ENCODE results near the gene SIM1. TPM values are rescaled to one million over a fixed set of nuclear protein-coding genes. Genes with fewer than 3 reads are reported as not detected.

SIM1 gene
- total and polyA plus RNA-seq, 4 donors, result under 0.01 TPM; not detected in 3

DNA sequence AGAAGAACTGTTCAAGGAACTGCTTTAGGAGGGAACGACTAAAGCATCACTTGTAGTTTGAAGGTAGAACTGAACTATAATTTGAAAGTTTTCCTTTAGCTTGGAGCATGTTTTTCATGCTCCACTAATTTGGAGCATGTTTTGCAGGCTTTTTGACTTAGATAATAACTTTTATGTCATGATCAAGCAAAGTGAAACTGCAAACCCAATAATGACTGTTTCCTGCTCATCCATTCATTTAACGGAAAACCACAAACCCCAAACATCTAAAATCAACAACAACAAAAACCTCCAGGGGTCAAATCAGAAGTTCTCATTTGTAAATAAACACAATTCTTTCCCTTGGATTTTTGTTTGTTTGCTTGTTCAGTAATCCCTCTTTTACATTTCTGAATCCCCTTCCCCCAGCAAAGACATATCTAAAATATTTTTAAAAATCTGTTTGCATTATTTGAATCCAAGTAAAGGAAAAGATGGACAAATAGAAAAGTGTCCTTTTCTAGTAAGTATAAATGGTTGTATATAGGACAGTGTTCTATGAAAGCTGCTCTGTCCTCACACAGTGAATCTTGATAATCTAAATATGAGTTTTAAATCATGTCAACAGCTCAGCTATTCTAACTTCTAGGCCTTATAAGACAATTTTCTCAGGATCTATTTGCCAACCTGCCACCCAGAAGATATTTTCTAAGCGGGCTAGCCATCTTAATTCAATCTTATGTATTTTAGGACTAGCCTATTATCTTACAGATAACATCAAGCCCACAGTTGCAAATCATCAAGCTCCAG lies 2.6 kb downstream of the SIM1 start:
- H3K36me3 ChIP-seq (ENCODE audit: control insufficient read depth in 4 of 4, insufficient read depth in 3 of 4, low read depth in 1 of 4, low read length in 3 of 4), result no peaks in the 10 kb centered on the region
- no peak for DNase-seq (ENCODE audit: low spot score)
- H3K27me3 ChIP-seq (ENCODE audit: control insufficient read depth in 4 of 4, insufficient read depth in 4 of 4, low read length in 3 of 4), result peaks cover 10 to 66% (median 28%) of the 10 kb centered on the region in 4 donors
- peaks cover 2 to 24% (median 12%) of the 10 kb centered on the region in 4 donors for H3K4me1 ChIP-seq (ENCODE audit: control insufficient read depth in 4 of 4, insufficient read depth in 4 of 4, low read length in 3 of 4)
- H3K9ac ChIP-seq (ENCODE audit: low read depth in 1 of 2, low read length in 2 of 2), result no peak overlapping the region
- no peak overlapping the region for H3K4me3 ChIP-seq (ENCODE audit: low read depth in 1 of 3, low read length in 3 of 3)
- TF ChIP-seq JUND (IDR thresholded peaks at IDR 0.05) (no peak), SP1 (IDR thresholded peaks at IDR 0.05) (no peak), YY1 (IDR thresholded peaks at IDR 0.05) (no peak), FOXA2 (IDR thresholded peaks at IDR 0.05) (no peak)
- peaks cover 0 to 18% (median 4%) of the 10 kb centered on the region in 4 donors for H3K9me3 ChIP-seq (ENCODE audit: control insufficient read depth in 4 of 4, low read length in 3 of 4)
- 25% methylated on average over 3 of the region's 3 CpGs for WGBS
- no peak overlapping the region for H3K27ac ChIP-seq (ENCODE audit: low read depth in 1 of 2, low read length in 2 of 2)

DNA sequence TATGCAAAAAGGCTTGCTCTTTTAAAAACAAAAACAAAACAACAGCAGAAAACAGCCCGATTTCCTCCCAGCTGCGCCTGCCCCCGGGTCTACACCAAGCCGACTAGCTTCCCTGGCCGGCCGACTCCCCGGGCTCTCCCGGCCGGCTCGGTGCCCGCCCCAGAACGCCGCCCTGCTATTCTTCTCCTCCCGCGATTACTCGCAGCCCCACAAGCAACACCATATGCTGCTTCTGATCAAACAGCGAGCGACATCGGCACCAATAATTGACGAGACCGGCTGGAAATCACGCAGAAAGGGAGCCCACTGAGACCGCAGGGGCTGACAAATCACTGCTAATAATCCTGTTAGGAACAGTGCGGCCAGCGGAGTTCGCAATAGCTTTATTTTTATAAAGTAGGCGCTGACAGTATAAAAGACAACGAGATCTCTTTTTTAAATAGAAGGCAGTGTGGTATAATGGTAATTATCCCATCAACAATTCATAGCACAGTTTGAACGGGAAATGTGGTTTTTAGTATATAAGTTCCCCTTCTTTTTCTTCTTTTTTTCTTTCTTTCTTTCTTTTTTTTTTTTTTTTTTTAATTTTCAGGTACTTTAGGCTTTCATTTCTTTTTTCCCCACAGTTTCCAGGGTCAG lies 3.3 kb downstream of the SIM1 start:
- H3K27ac ChIP-seq (ENCODE audit: low read depth in 1 of 2, low read length in 2 of 2), result no peak overlapping the region
- TF ChIP-seq GABPA (IDR thresholded peaks at IDR 0.05 in 1 of 2, conservative IDR thresholded peaks at IDR 0.05 in 1 of 2), result no peak
- no peak for TF ChIP-seq HNF4G (IDR thresholded peaks at IDR 0.05)
- TF ChIP-seq, protein P1, sequence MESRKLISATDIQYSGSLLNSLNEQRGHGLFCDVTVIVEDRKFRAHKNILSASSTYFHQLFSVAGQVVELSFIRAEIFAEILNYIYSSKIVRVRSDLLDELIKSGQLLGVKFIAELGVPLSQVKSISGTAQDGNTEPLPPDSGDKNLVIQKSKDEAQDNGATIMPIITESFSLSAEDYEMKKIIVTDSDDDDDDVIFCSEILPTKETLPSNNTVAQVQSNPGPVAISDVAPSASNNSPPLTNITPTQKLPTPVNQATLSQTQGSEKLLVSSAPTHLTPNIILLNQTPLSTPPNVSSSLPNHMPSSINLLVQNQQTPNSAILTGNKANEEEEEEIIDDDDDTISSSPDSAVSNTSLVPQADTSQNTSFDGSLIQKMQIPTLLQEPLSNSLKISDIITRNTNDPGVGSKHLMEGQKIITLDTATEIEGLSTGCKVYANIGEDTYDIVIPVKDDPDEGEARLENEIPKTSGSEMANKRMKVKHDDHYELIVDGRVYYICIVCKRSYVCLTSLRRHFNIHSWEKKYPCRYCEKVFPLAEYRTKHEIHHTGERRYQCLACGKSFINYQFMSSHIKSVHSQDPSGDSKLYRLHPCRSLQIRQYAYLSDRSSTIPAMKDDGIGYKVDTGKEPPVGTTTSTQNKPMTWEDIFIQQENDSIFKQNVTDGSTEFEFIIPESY (IDR thresholded peaks at IDR 0.05), result no peak
- no peak for TF ChIP-seq FOXA1 (IDR thresholded peaks at IDR 0.05)
- no peak for TF ChIP-seq JUND (IDR thresholded peaks at IDR 0.05)
- TF ChIP-seq, protein P2, sequence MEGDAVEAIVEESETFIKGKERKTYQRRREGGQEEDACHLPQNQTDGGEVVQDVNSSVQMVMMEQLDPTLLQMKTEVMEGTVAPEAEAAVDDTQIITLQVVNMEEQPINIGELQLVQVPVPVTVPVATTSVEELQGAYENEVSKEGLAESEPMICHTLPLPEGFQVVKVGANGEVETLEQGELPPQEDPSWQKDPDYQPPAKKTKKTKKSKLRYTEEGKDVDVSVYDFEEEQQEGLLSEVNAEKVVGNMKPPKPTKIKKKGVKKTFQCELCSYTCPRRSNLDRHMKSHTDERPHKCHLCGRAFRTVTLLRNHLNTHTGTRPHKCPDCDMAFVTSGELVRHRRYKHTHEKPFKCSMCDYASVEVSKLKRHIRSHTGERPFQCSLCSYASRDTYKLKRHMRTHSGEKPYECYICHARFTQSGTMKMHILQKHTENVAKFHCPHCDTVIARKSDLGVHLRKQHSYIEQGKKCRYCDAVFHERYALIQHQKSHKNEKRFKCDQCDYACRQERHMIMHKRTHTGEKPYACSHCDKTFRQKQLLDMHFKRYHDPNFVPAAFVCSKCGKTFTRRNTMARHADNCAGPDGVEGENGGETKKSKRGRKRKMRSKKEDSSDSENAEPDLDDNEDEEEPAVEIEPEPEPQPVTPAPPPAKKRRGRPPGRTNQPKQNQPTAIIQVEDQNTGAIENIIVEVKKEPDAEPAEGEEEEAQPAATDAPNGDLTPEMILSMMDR (IDR thresholded peaks at IDR 0.05; ENCODE audit: low read depth, low read length, missing input control), result no peak
- no peak for TF ChIP-seq RXRA (IDR thresholded peaks at IDR 0.05)
- TF ChIP-seq, protein P3, sequence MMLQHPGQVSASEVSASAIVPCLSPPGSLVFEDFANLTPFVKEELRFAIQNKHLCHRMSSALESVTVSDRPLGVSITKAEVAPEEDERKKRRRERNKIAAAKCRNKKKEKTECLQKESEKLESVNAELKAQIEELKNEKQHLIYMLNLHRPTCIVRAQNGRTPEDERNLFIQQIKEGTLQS (IDR thresholded peaks at IDR 0.05), result no peak
- TF ChIP-seq RAD21 (IDR thresholded peaks at IDR 0.05), result no peak
- no peak for TF ChIP-seq EGR1 (IDR thresholded peaks at IDR 0.05; ENCODE audit: low read depth in 2 of 2)
- no peak for TF ChIP-seq TAF1 (conservative IDR thresholded peaks at IDR 0.05)
- no peak for TF ChIP-seq SP1 (IDR thresholded peaks at IDR 0.05)
- TF ChIP-seq, protein P4, sequence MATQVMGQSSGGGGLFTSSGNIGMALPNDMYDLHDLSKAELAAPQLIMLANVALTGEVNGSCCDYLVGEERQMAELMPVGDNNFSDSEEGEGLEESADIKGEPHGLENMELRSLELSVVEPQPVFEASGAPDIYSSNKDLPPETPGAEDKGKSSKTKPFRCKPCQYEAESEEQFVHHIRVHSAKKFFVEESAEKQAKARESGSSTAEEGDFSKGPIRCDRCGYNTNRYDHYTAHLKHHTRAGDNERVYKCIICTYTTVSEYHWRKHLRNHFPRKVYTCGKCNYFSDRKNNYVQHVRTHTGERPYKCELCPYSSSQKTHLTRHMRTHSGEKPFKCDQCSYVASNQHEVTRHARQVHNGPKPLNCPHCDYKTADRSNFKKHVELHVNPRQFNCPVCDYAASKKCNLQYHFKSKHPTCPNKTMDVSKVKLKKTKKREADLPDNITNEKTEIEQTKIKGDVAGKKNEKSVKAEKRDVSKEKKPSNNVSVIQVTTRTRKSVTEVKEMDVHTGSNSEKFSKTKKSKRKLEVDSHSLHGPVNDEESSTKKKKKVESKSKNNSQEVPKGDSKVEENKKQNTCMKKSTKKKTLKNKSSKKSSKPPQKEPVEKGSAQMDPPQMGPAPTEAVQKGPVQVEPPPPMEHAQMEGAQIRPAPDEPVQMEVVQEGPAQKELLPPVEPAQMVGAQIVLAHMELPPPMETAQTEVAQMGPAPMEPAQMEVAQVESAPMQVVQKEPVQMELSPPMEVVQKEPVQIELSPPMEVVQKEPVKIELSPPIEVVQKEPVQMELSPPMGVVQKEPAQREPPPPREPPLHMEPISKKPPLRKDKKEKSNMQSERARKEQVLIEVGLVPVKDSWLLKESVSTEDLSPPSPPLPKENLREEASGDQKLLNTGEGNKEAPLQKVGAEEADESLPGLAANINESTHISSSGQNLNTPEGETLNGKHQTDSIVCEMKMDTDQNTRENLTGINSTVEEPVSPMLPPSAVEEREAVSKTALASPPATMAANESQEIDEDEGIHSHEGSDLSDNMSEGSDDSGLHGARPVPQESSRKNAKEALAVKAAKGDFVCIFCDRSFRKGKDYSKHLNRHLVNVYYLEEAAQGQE (IDR thresholded peaks at IDR 0.05), result no peak
- no peak for TF ChIP-seq NR2F2 (IDR thresholded peaks at IDR 0.05)
- TF ChIP-seq YY1 (IDR thresholded peaks at IDR 0.05), result no peak
- no peak for TF ChIP-seq FOXA2 (IDR thresholded peaks at IDR 0.05)
- no peak for TF ChIP-seq HNF4A (conservative IDR thresholded peaks at IDR 0.05)
- no peaks in the 10 kb centered on the region for H3K36me3 ChIP-seq (ENCODE audit: control insufficient read depth in 4 of 4, insufficient read depth in 3 of 4, low read depth in 1 of 4, low read length in 3 of 4)
- peaks cover 0 to 23% (median 4%) of the 10 kb centered on the region in 4 donors for H3K9me3 ChIP-seq (ENCODE audit: control insufficient read depth in 4 of 4, low read length in 3 of 4)
- no peak overlapping the region for H3K4me3 ChIP-seq (ENCODE audit: low read depth in 1 of 3, low read length in 3 of 3)
- no peak overlapping the region for H3K9ac ChIP-seq (ENCODE audit: low read depth in 1 of 2, low read length in 2 of 2)
- DNase-seq (ENCODE audit: low spot score), result no peak
- 11% methylated on average over 29 of the region's 29 CpGs for WGBS
- peaks cover 11 to 66% (median 26%) of the 10 kb centered on the region in 4 donors for H3K27me3 ChIP-seq (ENCODE audit: control insufficient read depth in 4 of 4, insufficient read depth in 4 of 4, low read length in 3 of 4)
- peaks cover 2 to 21% (median 10%) of the 10 kb centered on the region in 4 donors for H3K4me1 ChIP-seq (ENCODE audit: control insufficient read depth in 4 of 4, insufficient read depth in 4 of 4, low read length in 3 of 4)

All from liver (tissue), 9 donors.